NCI-H1417 treated with DMSO at 0.1 percent for 48 hours (cell line): ENCODE measurements around the gene LGALS7.
"Not testable (repeated sequence)": the region's sequence is repeated elsewhere in the genome, so short reads cannot be mapped to it uniquely, and the experiment has no call there.

Experiments
- DNase-seq: peaks from one replicate; lab custom pipeline; 2025; lab: John Stamatoyannopoulos, UW

LGALS7 gene

GRCh38 chr19:38773469-38774177, at the start of gene LGALS7:
TSS of gene LGALS7 (minus strand) at chr19:38773517. CDS start at chr19:38773492, 25 bp downstream.
- no peak for DNase-seq

- not testable (repeated sequence) for DNase-seq
These were observed 48.0 kb upstream of the LGALS7 start for GRCh38 chr19:38821230-38821825.

GRCh38 chr19:38819231-38819920, 46.1 kb upstream of the LGALS7 start:
- no peak for DNase-seq

- no peak for DNase-seq
These were observed 43.8 kb upstream of the LGALS7 start for GRCh38 chr19:38817081-38817480.

GRCh38 chr19:38816131-38816750, 42.9 kb upstream of the LGALS7 start:
- no peak for DNase-seq

- no peak for DNase-seq
These were observed 42.0 kb upstream of the LGALS7 start for GRCh38 chr19:38815059-38816001.

GRCh38 chr19:38813932-38814331, 40.6 kb upstream of the LGALS7 start:
- DNase-seq = not testable (repeated sequence)

- no peak for DNase-seq
These were observed 40.0 kb upstream of the LGALS7 start for GRCh38 chr19:38813323-38813722.

GRCh38 chr19:38812841-38813320, 39.6 kb upstream of the LGALS7 start, which contains the start of gene LGALS4:
TSS of gene LGALS4 (minus strand) at chr19:38812945. CDS start at chr19:38812886, 59 bp downstream.
- DNase-seq = no peak

GRCh38 chr19:38812009-38812840, 38.9 kb upstream of the LGALS7 start:
- DNase-seq = no peak

- DNase-seq = no peak
These were observed 36.4 kb upstream of the LGALS7 start for GRCh38 chr19:38809592-38810252.

GRCh38 chr19:38808741-38809140, 35.4 kb upstream of the LGALS7 start:
- DNase-seq = no peak

- DNase-seq = not testable (repeated sequence)
These were observed 34.2 kb upstream of the LGALS7 start for GRCh38 chr19:38807374-38808098.

- DNase-seq = no peak
These were observed 33.1 kb upstream of the LGALS7 start for GRCh38 chr19:38806371-38806770.

GRCh38 chr19:38805180-38805579, 31.9 kb upstream of the LGALS7 start:
- no peak for DNase-seq

GRCh38 chr19:38803543-38803942, 30.2 kb upstream of the LGALS7 start:
- no peak for DNase-seq

GRCh38 chr19:38801359-38802095, 28.2 kb upstream of the LGALS7 start:
- no peak for DNase-seq

- no peak for DNase-seq
These were observed 27.4 kb upstream of the LGALS7 start for GRCh38 chr19:38800577-38801347.
